HepG2 (cell line): Measurements from ENCODE around the gene CLASRP. TPM values are rescaled to one million over a fixed set of nuclear protein-coding genes. Genes with fewer than 3 reads are reported as not detected.

Source experiments
- CEBPZ ChIP-seq: IDR thresholded peaks from 2 replicates; pipeline ENCODE4 v1.6.1; 2012; ENCODE audit warnings: low read length, improper control_type of control experiment
- DNMT1 ChIP-seq: sonication (generic); formaldehyde crosslinking; IDR thresholded peaks from 2 replicates; pipeline ENCODE4 v1.5.1; 2020; ENCODE audit warnings: mild to moderate bottlenecking, missing genetic modification reagents
- EED ChIP-seq: sonication (generic); formaldehyde crosslinking; IDR thresholded peaks from 2 replicates; pipeline ENCODE4 v1.5.0; 2020; ENCODE audit warnings: mild to moderate bottlenecking, missing genetic modification reagents
- GATAD2A ChIP-seq: IDR thresholded peaks from 2 replicates; pipeline ENCODE4 v1.6.1; 2016
- HNRNPK ChIP-seq: fragments of 200-400 bp; formaldehyde crosslinking; IDR thresholded peaks from 2 replicates; pipeline ENCODE4 v1.6.1; 2018; ENCODE audit warnings: low read length, low read depth, moderate library complexity, mild to moderate bottlenecking; ENCODE audit not compliant: poor library complexity, severe bottlenecking
- KLF11 ChIP-seq: IDR thresholded peaks from 2 replicates; pipeline ENCODE4 v1.6.1; 2016; ENCODE audit warnings: missing compliant biosample characterization
- LBX2 ChIP-seq: sonication (generic); formaldehyde crosslinking; IDR thresholded peaks from 2 replicates; pipeline ENCODE4 v1.5.0; 2020; ENCODE audit warnings: missing genetic modification reagents, mild to moderate bottlenecking, borderline replicate concordance
- MLLT10 ChIP-seq: sonication (generic); formaldehyde crosslinking; IDR thresholded peaks from 2 replicates; pipeline ENCODE4 v1.4.0; 2020; ENCODE audit warnings: missing genetic modification reagents
- NCOA2 ChIP-seq: sonication (generic); formaldehyde crosslinking; IDR thresholded peaks from 2 replicates; pipeline ENCODE4 v1.8.0; 2022; ENCODE audit warnings: inconsistent platforms
- NFATC3 ChIP-seq: sonication (generic); formaldehyde crosslinking; IDR thresholded peaks from 2 replicates; pipeline ENCODE4 v1.5.1; 2020; ENCODE audit warnings: mild to moderate bottlenecking, missing genetic modification reagents
- NFE2L2 ChIP-seq: fragments of 150-350 bp; IDR thresholded peaks from 2 replicates; pipeline ENCODE4 v1.6.1; 2014; ENCODE audit warnings: low read length
- NFKB2 ChIP-seq: sonication (generic); formaldehyde crosslinking; IDR thresholded peaks from 2 replicates; pipeline ENCODE4 v1.4.0; 2020; ENCODE audit warnings: missing genetic modification reagents, borderline replicate concordance
- NR2C2 ChIP-seq: sonication (generic); formaldehyde crosslinking; IDR thresholded peaks from 2 replicates; pipeline ENCODE4 v1.4.0; 2020; ENCODE audit warnings: missing genetic modification reagents, mild to moderate bottlenecking, moderate library complexity, borderline replicate concordance
- PPARG ChIP-seq: conservative IDR thresholded peaks from 2 replicates; pipeline ENCODE4 v1.6.1; 2016; ENCODE audit warnings: missing biosample characterization, missing genetic modification reagents
- SAP130 ChIP-seq: IDR thresholded peaks from 2 replicates; pipeline ENCODE4 v1.6.1; 2016; ENCODE audit warnings: low read depth
- SPEN ChIP-seq: sonication (generic); formaldehyde crosslinking; IDR thresholded peaks from 2 replicates; pipeline ENCODE4 v1.5.1; 2020; ENCODE audit warnings: low read depth, mild to moderate bottlenecking, missing genetic modification reagents
- TOE1 ChIP-seq: sonication (generic); formaldehyde crosslinking; IDR thresholded peaks from 2 replicates; pipeline ENCODE4 v1.4.0; 2020; ENCODE audit warnings: mild to moderate bottlenecking, missing genetic modification reagents
- ZBTB1 ChIP-seq: sonication (generic); formaldehyde crosslinking; IDR thresholded peaks from 2 replicates; pipeline ENCODE4 v1.4.0; 2020; ENCODE audit warnings: missing genetic modification reagents, borderline replicate concordance
- ZBTB14 ChIP-seq: sonication (generic); formaldehyde crosslinking; IDR thresholded peaks from 2 replicates; pipeline ENCODE4 v1.4.0; 2020; ENCODE audit warnings: missing genetic modification reagents
- ZNF430 ChIP-seq: sonication (generic); formaldehyde crosslinking; IDR thresholded peaks from 2 replicates; pipeline ENCODE4 v1.9.0; 2021; ENCODE audit warnings: mild to moderate bottlenecking, missing genetic modification reagents
- ZNF691 ChIP-seq: sonication (generic); formaldehyde crosslinking; IDR thresholded peaks from 2 replicates; pipeline ENCODE4 v1.4.0; 2020; ENCODE audit warnings: missing genetic modification reagents, low read depth, mild to moderate bottlenecking, borderline replicate concordance
- ZNF709 ChIP-seq: sonication (generic); formaldehyde crosslinking; IDR thresholded peaks from 2 replicates; pipeline ENCODE4 v1.5.0; 2020; ENCODE audit warnings: mild to moderate bottlenecking, missing genetic modification reagents
- ZNF775 ChIP-seq: sonication (generic); formaldehyde crosslinking; IDR thresholded peaks from 2 replicates; pipeline ENCODE4 v1.4.0; 2020; ENCODE audit warnings: missing genetic modification reagents, mild to moderate bottlenecking, moderate library complexity, borderline replicate concordance
- ZNF776 ChIP-seq: sonication (generic); formaldehyde crosslinking; IDR thresholded peaks from 2 replicates; pipeline ENCODE4 v1.4.0; 2020; ENCODE audit warnings: mild to moderate bottlenecking, missing genetic modification reagents
- ZNF816 ChIP-seq: sonication (generic); formaldehyde crosslinking; IDR thresholded peaks from 2 replicates; pipeline ENCODE4 v1.8.0; 2022; ENCODE audit warnings: missing genetic modification reagents, mild to moderate bottlenecking, borderline replicate concordance
- polyA plus RNA-seq, 8 experiments: library from polyadenylated mRNA; depleted of rRNA in 3 of 8; stranded (reverse) in 7 of 8; unstranded in 1 of 8; fragments of >200 nt; fragmentation: Illumina TruSeq in 4 of 8; extraction: Trizol in 4 of 8; gene quantifications; 2 replicates each; pipeline versions ENCODE4 v1.2.1 to v1.2.3, GENCODE V29; 2011 to 2016; ENCODE audit warnings: low read depth in 4 of 8, missing spikeins in 1 of 8, mixed read lengths in 1 of 8; ENCODE audit not compliant: insufficient read depth in 1 of 8
- total RNA-seq, 5 experiments: library from RNA; depleted of rRNA; stranded (reverse); fragments of >200 nt; fragmentation: Illumina TruSeq; extraction: Trizol; gene quantifications; 2 replicates each; pipeline ENCODE4 v1.2.3, GENCODE V29; 2016; ENCODE audit warnings: low read depth in 1 of 5

Gene CLASRP
- total and polyA plus RNA-seq, 2 of the 13 experiments (the other 11 are each of a cell fraction or from before 2014, with no cell fraction given), result 32.0 to 51.4 TPM

- TF ChIP-seq LBX2 (peak; percentile 86; the same call in 1 of the 2 replicates), NFATC3 (CRISPR knock-in tag) (no peak), NR2C2 (CRISPR knock-in tag) (peak; percentile 84), PPARG (CRISPR knock-in tag) (peak; percentile 72), NFKB2 (CRISPR knock-in tag) (peak; percentile 93), TOE1 (CRISPR knock-in tag) (peak; percentile 73; the same call in 1 of the 2 replicates), KLF11 (CRISPR knock-in tag) (no peak; the same call in 1 of the 2 replicates), DNMT1 (CRISPR knock-in tag) (peak; percentile 94; the same call in 1 of the 2 replicates), NCOA2 (CRISPR knock-in tag) (peak; percentile 65; the same call in 1 of the 2 replicates), ZNF776 (CRISPR knock-in tag) (peak; percentile 82; the same call in 1 of the 2 replicates), ZNF691 (CRISPR knock-in tag) (peak; percentile 74; the same call in 1 of the 2 replicates), ZNF430 (peak; percentile 82; the same call in 1 of the 2 replicates), HNRNPK (peak; percentile 81), EED (CRISPR knock-in tag) (peak; percentile 61; the same call in 1 of the 2 replicates), NFE2L2 (no peak), SPEN (peak; percentile 97), ZNF709 (peak; percentile 95), SAP130 (CRISPR knock-in tag) (peak; percentile 98), GATAD2A (peak; percentile 22; the same call in 1 of the 2 replicates), MLLT10 (CRISPR knock-in tag) (no peak), ZBTB1 (CRISPR knock-in tag) (no peak), CEBPZ (no peak), ZNF816 (CRISPR knock-in tag) (peak; percentile 90), ZNF775 (CRISPR knock-in tag) (peak; percentile 70; the same call in 1 of the 2 replicates), ZBTB14 (CRISPR knock-in tag) (peak; percentile 72)
Measured at GRCh38 chr19:45079063-45079910, 40.4 kb downstream of the CLASRP start, which contains the start of gene GEMIN7 (continued).
